Activated CD4-positive, alpha-beta T cell treated with anti-CD3 and anti-CD28 coated beads, Interleukin-2, Interleukin-4, amounts not matched to agents 100 ng/mL and 50 ng/mL, durations not matched to agents 16 hours and 8 hours (primary cell): Measurements from ENCODE around the gene PPFIA4.

ENCODE experiments used
- DNase-seq: peaks from one replicate; pipeline ENCODE4 v3.0.0-alpha.2; 2020; ENCODE audit warnings: low spot score

The PPFIA4 gene

DNA sequence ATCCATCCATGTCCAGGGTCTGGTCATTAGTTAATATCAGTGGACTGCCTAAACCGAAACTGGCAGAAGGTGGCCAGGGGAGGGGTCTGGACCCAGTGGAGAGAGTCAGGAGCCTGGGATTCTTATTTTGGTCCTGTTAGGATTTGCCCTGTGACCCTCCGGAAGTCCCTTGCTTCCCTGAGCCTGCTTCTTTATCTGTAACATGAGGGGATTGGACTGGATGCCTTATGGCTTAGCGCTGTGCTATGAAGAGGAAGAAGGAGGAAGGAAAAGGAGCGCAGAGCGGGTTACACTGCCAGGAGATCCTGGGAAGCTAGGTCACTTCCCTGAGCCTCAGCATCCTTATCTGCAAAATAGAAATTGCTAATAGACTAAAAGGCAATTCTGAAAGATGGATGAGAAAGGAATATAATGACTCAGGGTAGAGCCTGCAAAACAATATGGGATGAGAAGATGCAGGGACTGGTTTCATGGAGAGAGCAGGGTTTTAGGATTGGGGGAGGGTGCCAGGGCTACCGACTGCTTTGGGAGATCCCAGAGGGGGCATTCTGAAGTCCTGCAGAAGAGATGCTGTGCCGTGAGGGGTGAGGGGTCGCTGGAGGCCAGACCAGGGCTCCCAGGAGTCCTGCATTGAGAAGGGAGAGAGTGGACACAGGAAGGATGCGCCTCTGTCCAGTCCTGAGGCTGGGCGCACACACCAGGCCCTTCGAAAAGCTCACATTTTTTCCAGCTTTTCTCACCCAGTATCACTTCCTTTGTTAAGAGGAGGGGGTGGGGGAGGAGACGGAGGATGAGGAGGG lies 100.8 kb downstream of the PPFIA4 start:
- no peak for DNase-seq

DNA sequence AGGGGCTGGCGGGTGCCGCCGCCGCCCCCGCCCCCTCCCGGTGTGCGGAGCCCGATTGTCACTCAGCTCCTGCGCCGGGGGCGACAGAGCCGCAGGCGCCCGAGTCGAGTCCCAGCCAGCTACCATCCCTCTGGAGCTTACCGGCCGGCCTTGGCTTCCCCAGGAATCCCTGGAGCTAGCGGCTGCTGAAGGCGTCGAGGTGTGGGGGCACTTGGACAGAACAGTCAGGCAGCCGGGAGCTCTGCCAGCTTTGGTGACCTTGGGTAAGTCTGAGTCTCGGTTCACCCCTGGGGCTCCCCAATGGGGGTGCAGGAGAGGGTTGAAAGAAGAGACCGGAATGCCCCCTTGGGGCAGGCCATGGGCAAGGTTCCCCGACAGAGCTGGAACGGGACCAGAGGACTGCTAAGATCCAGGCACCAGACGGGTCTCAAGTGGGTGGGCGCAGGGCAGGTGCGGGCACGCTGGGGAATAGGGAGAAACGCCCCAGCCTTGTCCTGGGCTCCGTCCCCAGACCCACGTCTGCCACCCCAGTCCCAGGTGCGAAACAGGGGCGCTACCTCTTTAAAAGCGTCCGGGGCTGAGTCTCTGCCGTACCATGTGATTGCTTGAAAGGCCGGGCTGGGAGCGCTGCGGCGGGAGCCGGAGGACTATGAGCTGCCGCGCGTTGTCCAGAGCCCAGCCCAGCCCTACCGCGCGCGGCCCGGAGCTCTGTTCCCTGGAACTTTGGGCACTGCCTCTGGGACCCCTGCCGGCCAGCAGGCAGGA lies 101.6 kb downstream of the PPFIA4 start, which contains the start of gene ADORA1:
TSS of gene ADORA1 (plus strand) at position 61 of the 765 bp plus-strand sequence. CDS start 1,116 bp downstream, outside the sequence.
- no peak for DNase-seq

DNA sequence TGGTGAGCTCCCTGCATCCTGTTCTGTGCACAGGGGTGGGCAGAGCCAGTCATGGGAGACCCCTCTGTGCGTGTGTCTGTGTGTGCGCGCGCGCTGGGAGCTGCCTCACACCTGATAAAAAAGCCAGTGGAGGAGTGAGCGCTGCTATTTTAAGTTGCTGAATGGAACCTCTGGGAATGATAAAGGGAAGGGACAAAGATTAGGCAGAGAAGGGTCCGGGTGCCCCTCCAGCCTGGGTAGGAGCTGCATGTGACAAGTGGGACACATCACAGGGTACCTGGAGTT lies 102.1 kb downstream of the PPFIA4 start:
- no peak for DNase-seq
